HepG2 (cell line): ENCODE measurements around the gene LAMC3. TPM values are rescaled to one million over a fixed set of nuclear protein-coding genes. Genes with fewer than 3 reads are reported as not detected.
A peak's percentile ranks its signal among the peaks of the same experiment; 100 is the strongest.

ENCODE experiments used
- ATAC-seq: fragments of 200-7000 bp; cut with Tn5 transposase; 3 replicates; pipeline ENCODE4 v1.9.1; 2020; ENCODE audit warnings: mild to moderate bottlenecking, moderate library complexity
- BruUV-seq: library from RNA; stranded (reverse); fragments of 400-500 nt; replicated peaks from 2 replicates; lab custom pipeline; 2021; lab: Mats Ljungman, UMichigan
- CTCF ChIA-PET: fragments of 300-600 bp; formaldehyde crosslinking; extraction: SDS; loops from one replicate; lab custom pipeline; 2021; ENCODE audit warnings: low total read pairs, inconsistent platforms, low intra/inter-chr PET ratio; lab: Yijun Ruan, JAX
- POLR2A ChIA-PET: fragments of 350-600 bp; sonication (Branson Sonifier 250); formaldehyde crosslinking; loops from one replicate; lab custom pipeline; 2020; ENCODE audit warnings: antibody characterized with exemption, inconsistent platforms; lab: Yijun Ruan, JAX
- DNase-seq: peaks from one replicate; pipeline ENCODE4 v3.0.0-alpha.2; 2015; ENCODE audit warnings: low spot score
- FAIRE-seq: peaks from 3 replicates; lab custom pipeline; 2011; peaks lifted over from hg19 to GRCh38; lab: Jason Lieb, UNC
- H2AFZ ChIP-seq: one replicate; pipeline ENCODE4 v1.6.1; 2011; ENCODE audit warnings: low read length, inconsistent platforms
- H3K27ac ChIP-seq: fragments of 300-600 bp; 3 replicates; pipeline ENCODE4 v1.8.0; 2011; ENCODE audit warnings: mixed run types, mild to moderate bottlenecking, mixed read lengths, low read length, inconsistent platforms; ENCODE audit not compliant: insufficient read depth; ENCODE audit errors: extremely low read length
- H3K27me3 ChIP-seq, 2 experiments: fragments of 200-600 bp in 1 of 2; 2 replicates in 1 of 2; 3 replicates in 1 of 2; pipeline versions ENCODE4 v1.6.0 to v1.8.0; 2011; ENCODE audit warnings: low read length in 2 of 2, mild to moderate bottlenecking in 2 of 2, moderate library complexity in 2 of 2, inconsistent platforms in 1 of 2; ENCODE audit not compliant: insufficient read depth in 2 of 2, control insufficient read depth in 1 of 2
- H3K36me3 ChIP-seq, 2 experiments: fragments of 200-600 bp in 1 of 2; replicated peaks in 1 of 2; 2 replicates in 1 of 2; 3 replicates in 1 of 2; pipeline versions ENCODE4 v1.5.1 to v1.8.0; 2011; ENCODE audit warnings: low read length in 2 of 2, inconsistent platforms in 1 of 2; ENCODE audit not compliant: insufficient read depth in 2 of 2, control insufficient read depth in 1 of 2
- H3K4me1 ChIP-seq: 2 replicates; pipeline ENCODE4 v1.5.1; 2012; ENCODE audit warnings: low read length, inconsistent platforms; ENCODE audit not compliant: insufficient read depth
- H3K4me2 ChIP-seq: 2 replicates; pipeline ENCODE4 v1.6.0; 2011; ENCODE audit warnings: low read depth, low read length, inconsistent platforms
- H3K4me3 ChIP-seq, 3 experiments: fragments of 200-600 bp in 1 of 3; sonication (generic), shearing (Covaris generic) in 1 of 3; replicated peaks in 1 of 3; 2 replicates each; pipeline ENCODE4 v1.5.1; 2011 to 2016; ENCODE audit warnings: low read length in 3 of 3, inconsistent platforms in 2 of 3, low read depth in 2 of 3, mild to moderate bottlenecking in 2 of 3, control low read depth in 1 of 3, mixed read lengths in 1 of 3; ENCODE audit not compliant: insufficient read depth in 1 of 3
- H3K79me2 ChIP-seq: one replicate; pipeline ENCODE4 v1.6.1; 2011; ENCODE audit warnings: low read length, inconsistent platforms; ENCODE audit not compliant: insufficient read depth
- H3K9ac ChIP-seq: 2 replicates; pipeline ENCODE4 v1.6.0; 2011; ENCODE audit warnings: mild to moderate bottlenecking, low read depth, low read length, inconsistent platforms; ENCODE audit not compliant: insufficient read depth
- H3K9me3 ChIP-seq: 2 replicates; pipeline ENCODE4 v1.5.1; 2012; ENCODE audit warnings: mild to moderate bottlenecking, low read length
- H4K20me1 ChIP-seq: 2 replicates; pipeline ENCODE4 v1.6.0; 2011; ENCODE audit warnings: inconsistent platforms, mild to moderate bottlenecking, low read length, moderate library complexity; ENCODE audit not compliant: insufficient read depth
- CEBPB ChIP-seq: IDR thresholded peaks from 2 replicates; pipeline ENCODE4 v1.6.1; 2011; ENCODE audit warnings: low read depth, low read length, improper control_type of control experiment, borderline replicate concordance
- MLXIP ChIP-seq: sonication (generic); formaldehyde crosslinking; IDR thresholded peaks from 2 replicates; pipeline ENCODE4 v1.9.0; 2021; ENCODE audit warnings: missing genetic modification reagents, borderline replicate concordance
- TEAD2 ChIP-seq: sonication (generic); formaldehyde crosslinking; IDR thresholded peaks from 2 replicates; pipeline ENCODE4 v1.9.0; 2021; ENCODE audit warnings: missing genetic modification reagents
- WGBS: methylation state at CpG from one replicate; pipeline ENCODE4 v1.1.6; 2017; ENCODE audit warnings: low lambda C conversion rate; 5-methylcytosine and 5-hydroxymethylcytosine counted together
- in situ Hi-C: cut with HindIII; loops from 2 replicates; pipeline ENCODE4 v1.10.0; 2017; ENCODE audit warnings: low pct_unique_long_range_greater_than_20kb; ENCODE audit not compliant: extremely low pct_ligation_motif_present
- intact Hi-C: fragments of 100-400 bp; cut with micrococcal nuclease; formaldehyde crosslinking; loops from one replicate; pipeline ENCODE4 v1.10.0; 2022; ENCODE audit not compliant: unreplicated experiment
- polyA plus RNA-seq, 8 experiments: library from polyadenylated mRNA; depleted of rRNA in 3 of 8; stranded (reverse) in 7 of 8; unstranded in 1 of 8; fragments of >200 nt; fragmentation: Illumina TruSeq in 4 of 8; extraction: Trizol in 4 of 8; gene quantifications; 2 replicates each; pipeline versions ENCODE4 v1.2.1 to v1.2.3, GENCODE V29; 2011 to 2016; ENCODE audit warnings: low read depth in 4 of 8, missing spikeins in 1 of 8, mixed read lengths in 1 of 8; ENCODE audit not compliant: insufficient read depth in 1 of 8
- total RNA-seq, 5 experiments: library from RNA; depleted of rRNA; stranded (reverse); fragments of >200 nt; fragmentation: Illumina TruSeq; extraction: Trizol; gene quantifications; 2 replicates each; pipeline ENCODE4 v1.2.3, GENCODE V29; 2016; ENCODE audit warnings: low read depth in 1 of 5

Gene LAMC3
- total and polyA plus RNA-seq, 2 of the 13 experiments (the other 11 are each of a cell fraction or from before 2014, with no cell fraction given): 0.07 to 0.57 TPM

- TF ChIP-seq MLXIP (CRISPR knock-in tag): no peak
Observed at GRCh38 chr9:130996205-130996604, 12.8 kb upstream of the LAMC3 start (continued).

GRCh38 chr9:130996676-130997394 lies 12.1 kb upstream of the LAMC3 start:
- H3K9me3 ChIP-seq: no peaks in the 10 kb centered on the region
- BruUV-seq: no TSS peak
- no peak overlapping the region for H3K4me2 ChIP-seq
- intact Hi-C loops: loop anchor here (5.0 kb wide), 1 partner anchor 290 kb away; no protein-coding TSS in a partner anchor
- in situ Hi-C loops: loop anchor here (10.0 kb wide), 2 partner anchors 102 to 282 kb away; partner anchors contain the start of gene QRFP
- H3K4me1 ChIP-seq: peaks cover 7% of the 10 kb centered on the region
- H3K4me3 ChIP-seq: no peak overlapping the region
- no peak overlapping the region for H3K9ac ChIP-seq
- FAIRE-seq: no peak
- 10% methylated on average over 13 of the region's 14 CpGs for WGBS
- DNase-seq: no peak
- peak; percentile 1; the same call in 1 of the 2 replicates for TF ChIP-seq CEBPB
- no peak for TF ChIP-seq TEAD2 (CRISPR knock-in tag)
- no peaks in the 10 kb centered on the region for H3K79me2 ChIP-seq
- H3K36me3 ChIP-seq: no peaks in the 10 kb centered on the region
- no peak overlapping the region for H2AFZ ChIP-seq
- no peaks in the 10 kb centered on the region for H4K20me1 ChIP-seq
- peaks cover 16 to 96% of the 10 kb centered on the region in 2 experiments for H3K27me3 ChIP-seq
- ChIA-PET POLR2A (no interaction called here), CTCF (no interaction called here)
- no peak for ATAC-seq
- H3K27ac ChIP-seq: no peak overlapping the region
